Bronchial epithelial cell (primary cell): Measurements from ENCODE around the gene NMRK1. TPM values are rescaled to one million over a fixed set of nuclear protein-coding genes. Genes with fewer than 3 reads are reported as not detected.

ENCODE experiments used
- DNase-seq: peaks from one replicate; pipeline ENCODE4 v3.0.0-alpha.2; 2010; ENCODE audit warnings: low read depth
- FAIRE-seq: peaks from 2 replicates; lab custom pipeline; 2011; peaks lifted over from hg19 to GRCh38; lab: Jason Lieb, UNC
- H3K27me3 ChIP-seq: 2 replicates; pipeline ENCODE4 v1.5.1; 2011; ENCODE audit warnings: low read length; ENCODE audit not compliant: control insufficient read depth, insufficient read depth
- H3K36me3 ChIP-seq: 2 replicates; pipeline ENCODE4 v1.5.1; 2011; ENCODE audit warnings: low read length; ENCODE audit not compliant: control insufficient read depth, insufficient read depth
- H3K4me3 ChIP-seq: 2 replicates; pipeline ENCODE4 v1.5.1; 2011; ENCODE audit warnings: mild to moderate bottlenecking, low read depth, low read length, control low read depth
- CTCF ChIP-seq: IDR thresholded peaks from 2 replicates; pipeline ENCODE4 v1.5.1; 2011; ENCODE audit warnings: mild to moderate bottlenecking, moderate library complexity, low read length, control low read depth, inconsistent platforms; ENCODE audit not compliant: insufficient read depth, severe bottlenecking
- total RNA-seq: library from RNA; depleted of rRNA; stranded (reverse); fragments of >200 nt; gene quantifications from 2 replicates; pipeline ENCODE4 v1.2.1, GENCODE V29; 2014

Gene NMRK1
- total RNA-seq, 1 donor from 2014 or later, result 16.8 TPM

GRCh38 chr9:75102177-75102790 is 14.3 kb upstream of the NMRK1 start:
- FAIRE-seq (no peak), DNase-seq (no peak)
- Histone ChIP-seq H3K4me3 (no peak overlapping the region), H3K36me3 (no peaks in the 10 kb centered on the region), H3K27me3 (no peaks in the 10 kb centered on the region)
- no peak for TF ChIP-seq CTCF

- no peak for DNase-seq
- Histone ChIP-seq H3K27me3 (no peaks in the 10 kb centered on the region), H3K4me3 (no peak overlapping the region), H3K36me3 (no peaks in the 10 kb centered on the region)
- no peak for FAIRE-seq
- no peak for TF ChIP-seq CTCF
Measured at GRCh38 chr9:75101004-75101588, 13.1 kb upstream of the NMRK1 start.

- no peak for FAIRE-seq
- no peak overlapping the region for H3K4me3 ChIP-seq
- no peaks in the 10 kb centered on the region for H3K36me3 ChIP-seq
- no peaks in the 10 kb centered on the region for H3K27me3 ChIP-seq
- DNase-seq, result no peak
- no peak for TF ChIP-seq CTCF
Measured at GRCh38 chr9:75096796-75097195, 8.8 kb upstream of the NMRK1 start.

GRCh38 chr9:75092766-75093165 is 4.8 kb upstream of the NMRK1 start:
- no peaks in the 10 kb centered on the region for H3K27me3 ChIP-seq
- H3K4me3 ChIP-seq, result no peak overlapping the region
- H3K36me3 ChIP-seq, result no peaks in the 10 kb centered on the region
- DNase-seq, result no peak
- TF ChIP-seq CTCF, result no peak
- FAIRE-seq, result no peak

GRCh38 chr9:75090579-75090978 is 2.6 kb upstream of the NMRK1 start:
- DNase-seq (no peak), FAIRE-seq (no peak)
- no peak overlapping the region for H3K4me3 ChIP-seq
- no peaks in the 10 kb centered on the region for H3K36me3 ChIP-seq
- no peak for TF ChIP-seq CTCF
- no peaks in the 10 kb centered on the region for H3K27me3 ChIP-seq

- FAIRE-seq (no peak), DNase-seq (no peak)
- Histone ChIP-seq H3K27me3 (no peaks in the 10 kb centered on the region), H3K4me3 (peak overlapping the region; percentile 77), H3K36me3 (no peaks in the 10 kb centered on the region)
- no peak for TF ChIP-seq CTCF
Measured at GRCh38 chr9:75089373-75089766, 1.4 kb upstream of the NMRK1 start.
